Uterus (tissue), 4 donors: Measurements from ENCODE around the gene CNN2. TPM values are rescaled to one million over a fixed set of nuclear protein-coding genes. Genes with fewer than 3 reads are reported as not detected.

Experiments
- DNase-seq, 2 donors: peaks; one replicate each; pipeline ENCODE4 v3.0.0-alpha.2; 2019 to 2020
- H3K27ac ChIP-seq, 2 donors: fragments of 200-600 bp; sonication (generic); 1 replicate in 1 of 2; 2 replicates in 1 of 2; pipeline ENCODE4 v1.5.1; 2016 to 2018
- H3K27me3 ChIP-seq, 2 donors: fragments of 200-600 bp; sonication (generic); one replicate each; pipeline ENCODE4 v1.5.1; 2018 to 2019; ENCODE audit warnings: control low read depth in 1 of 2
- H3K36me3 ChIP-seq, 2 donors: fragments of 200-600 bp; sonication (generic); one replicate each; pipeline ENCODE4 v1.5.1; 2019; ENCODE audit warnings: control low read depth in 1 of 2
- H3K4me1 ChIP-seq, 2 donors: fragments of 200-600 bp; sonication (generic); one replicate each; pipeline ENCODE4 v1.5.1; 2018 to 2019; ENCODE audit warnings: control low read depth in 1 of 2
- H3K4me3 ChIP-seq, 2 donors: fragments of 200-600 bp; sonication (generic); 1 replicate in 1 of 2; 2 replicates in 1 of 2; pipeline ENCODE4 v1.5.1; 2018 to 2019; ENCODE audit warnings: mild to moderate bottlenecking in 1 of 2
- H3K9me3 ChIP-seq, 2 donors: fragments of 200-600 bp; sonication (generic); one replicate each; pipeline ENCODE4 v1.5.1; 2019; ENCODE audit warnings: control low read depth in 1 of 2
- CTCF ChIP-seq, 4 experiments: fragments of 200-600 bp in 2 of 4; fragments of 450-650 bp in 2 of 4; sonication (generic) in 2 of 4; IDR thresholded peaks; one replicate each; pipeline ENCODE4 v1.5.1; 2016 to 2019; ENCODE audit warnings: antibody characterized with exemption in 4 of 4, mild to moderate bottlenecking in 2 of 4, moderate library complexity in 1 of 4
- POLR2A ChIP-seq, 2 donors: fragments of 450-650 bp; IDR thresholded peaks; one replicate each; pipeline ENCODE4 v1.6.1; 2016; ENCODE audit warnings: antibody characterized with exemption in 2 of 2, mild to moderate bottlenecking in 1 of 2, moderate library complexity in 1 of 2
- intact Hi-C: fragments of 100-400 bp; cut with DNase I; formaldehyde crosslinking; loops from one replicate; pipeline ENCODE4 v1.15.1; 2023; ENCODE audit warnings: low total_unique reads
- total RNA-seq, 4 donors: library from RNA; depleted of rRNA in 3 of 4; stranded (reverse); fragments of >200 nt in 3 of 4; gene quantifications; one replicate each; pipeline versions ENCODE4 v1.1.0 to v1.2.4, GENCODE V29; 2014 to 2023
- donor health status: DM: yes; HTN: yes; CAD: no.

CNN2 gene
- total RNA-seq, 4 donors from 2014 or later, result 14.3 to 186 (median 88.5) TPM

DNA sequence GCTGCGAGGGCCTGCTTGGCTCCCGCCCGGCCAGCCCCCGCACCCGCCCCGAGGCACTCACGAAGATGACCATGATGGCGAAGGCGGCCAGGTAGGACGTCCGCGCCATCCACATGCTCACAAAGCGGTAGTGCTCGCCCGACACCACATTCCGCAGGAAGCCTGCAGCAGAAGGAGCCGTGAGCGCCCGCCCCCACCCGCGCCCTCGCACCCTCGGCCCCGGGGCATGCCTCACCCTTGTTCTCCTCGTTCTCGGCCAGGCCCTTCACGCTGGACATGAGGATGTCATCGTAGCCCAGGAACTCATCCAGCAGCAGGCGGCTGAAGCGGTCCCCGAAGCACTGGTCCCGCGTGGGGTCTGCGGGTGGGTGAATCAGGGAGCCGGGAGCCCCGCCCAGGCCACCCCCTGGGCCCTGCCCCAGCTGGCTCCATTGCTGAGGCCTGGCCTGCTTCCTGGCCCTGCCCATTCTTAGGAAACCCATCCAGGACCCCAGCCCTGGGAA is 14.5 kb upstream of the CNN2 start:
- Histone ChIP-seq H3K27me3 (no peaks in the 10 kb centered on the region), H3K9me3 (no peaks in the 10 kb centered on the region), H3K27ac (no peak overlapping the region), H3K4me1 (peaks cover 0 to 9% of the 10 kb centered on the region in 2 donors), H3K36me3 (no peaks in the 10 kb centered on the region), H3K4me3 (no peak overlapping the region)
- intact Hi-C loops, result no loop called here
- TF ChIP-seq CTCF (IDR thresholded peaks at IDR 0.05), result no peak
- TF ChIP-seq POLR2A (IDR thresholded peaks at IDR 0.05), result no peak
- DNase-seq, result no peak

- intact Hi-C loops, result no loop called here
- no peaks in the 10 kb centered on the region for H3K27me3 ChIP-seq
These were observed 14.1 kb upstream of the CNN2 start for GRCh38 chr19:1012334-1012733.

DNA sequence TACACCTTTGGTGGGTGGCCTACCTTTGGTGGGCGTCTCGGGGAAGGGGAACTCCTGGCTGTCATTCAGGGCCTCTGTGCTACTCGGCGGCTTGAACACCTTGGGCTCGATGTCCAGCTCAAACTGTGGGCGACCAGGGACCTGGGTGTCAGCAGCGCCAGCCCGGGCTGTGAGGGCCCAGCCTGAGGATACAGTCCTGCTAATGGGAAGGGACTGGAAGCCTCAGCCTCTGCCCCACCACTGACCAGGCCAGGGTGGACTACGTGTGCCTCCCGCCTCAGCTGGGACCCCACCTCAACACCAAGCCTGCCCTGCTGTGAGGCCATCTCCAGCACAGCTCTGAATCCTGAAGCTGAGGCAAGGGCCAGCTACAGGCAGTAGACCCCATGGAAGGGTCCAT is 13.2 kb upstream of the CNN2 start:
- TF ChIP-seq CTCF (IDR thresholded peaks at IDR 0.05), result no peak
- no peak for TF ChIP-seq POLR2A (IDR thresholded peaks at IDR 0.05)
- no peaks in the 10 kb centered on the region for H3K27me3 ChIP-seq
- intact Hi-C loops, result no loop called here
- DNase-seq, result no peak
- peaks cover 4 to 22% of the 10 kb centered on the region in 2 donors for H3K4me1 ChIP-seq
- H3K4me3 ChIP-seq, result no peak overlapping the region
- no peaks in the 10 kb centered on the region for H3K36me3 ChIP-seq
- H3K27ac ChIP-seq, result no peak overlapping the region
- H3K9me3 ChIP-seq, result no peaks in the 10 kb centered on the region

More at GRCh38 chr19:1012334-1012733, 14.1 kb upstream of the CNN2 start:
- TF ChIP-seq CTCF (IDR thresholded peaks at IDR 0.05), result no peak
- TF ChIP-seq POLR2A (IDR thresholded peaks at IDR 0.05), result no peak
- Histone ChIP-seq H3K4me3 (no peak overlapping the region), H3K9me3 (no peaks in the 10 kb centered on the region), H3K36me3 (no peaks in the 10 kb centered on the region), H3K27ac (no peak overlapping the region), H3K4me1 (peaks cover 1 to 13% of the 10 kb centered on the region in 2 donors)
- no peak for DNase-seq

- DNase-seq, result no peak
- H3K9me3 ChIP-seq, result no peaks in the 10 kb centered on the region
- H3K4me1 ChIP-seq, result peaks cover 6 to 34% of the 10 kb centered on the region in 2 donors
- no peak overlapping the region for H3K27ac ChIP-seq
- TF ChIP-seq CTCF (IDR thresholded peaks at IDR 0.05) (no peak), POLR2A (IDR thresholded peaks at IDR 0.05) (no peak)
- H3K36me3 ChIP-seq, result no peaks in the 10 kb centered on the region
- no peak overlapping the region for H3K4me3 ChIP-seq
- H3K27me3 ChIP-seq, result no peaks in the 10 kb centered on the region
- intact Hi-C loops, result loop anchor here (5.0 kb wide), 1 partner anchor 178 kb away; no protein-coding TSS in a partner anchor
These were observed 12.0 kb upstream of the CNN2 start for GRCh38 chr19:1014161-1015060.
